Lung (tissue), 12 donors: ENCODE results near the gene LATS2. TPM values are rescaled to one million over a fixed set of nuclear protein-coding genes. Genes with fewer than 3 reads are reported as not detected.

Experiments used
- ATAC-seq: fragments of 200-7000 bp; cut with Tn5 transposase; one replicate; pipeline ENCODE4 v1.9.1; 2020; ENCODE audit warnings: moderate number of reproducible peaks; ENCODE audit not compliant: insufficient read depth, low FRiP score
- DNase-seq, 3 donors: peaks; one replicate each; pipeline ENCODE4 v3.0.0-alpha.2; 2013 to 2017
- H3K27ac ChIP-seq, 2 donors: one replicate each; pipeline ENCODE4 v1.5.1; 2013; ENCODE audit warnings: mild to moderate bottlenecking in 2 of 2, moderate library complexity in 2 of 2, control low read depth in 1 of 2, inconsistent platforms in 1 of 2, low read depth in 1 of 2, low read length in 1 of 2
- H3K27me3 ChIP-seq, 3 donors: one replicate each; pipeline ENCODE4 v1.5.1; 2013; ENCODE audit warnings: low read length in 2 of 3; ENCODE audit not compliant: control insufficient read depth in 3 of 3, insufficient read depth in 3 of 3
- H3K36me3 ChIP-seq, 4 donors: one replicate each; pipeline ENCODE4 v1.5.1; 2013; ENCODE audit warnings: low read length in 4 of 4, mild to moderate bottlenecking in 1 of 4, moderate library complexity in 1 of 4; ENCODE audit not compliant: control insufficient read depth in 4 of 4, insufficient read depth in 4 of 4
- H3K4me1 ChIP-seq, 5 donors: one replicate each; pipeline ENCODE4 v1.5.1; 2013; ENCODE audit warnings: low read length in 5 of 5, mild to moderate bottlenecking in 2 of 5, moderate library complexity in 1 of 5; ENCODE audit not compliant: control insufficient read depth in 5 of 5, insufficient read depth in 5 of 5
- H3K4me3 ChIP-seq: one replicate; pipeline ENCODE4 v1.5.1; 2013; ENCODE audit warnings: mild to moderate bottlenecking, control low read depth, moderate library complexity
- H3K9ac ChIP-seq, 2 donors: one replicate each; pipeline ENCODE4 v1.5.1; 2013; ENCODE audit warnings: low read length in 2 of 2, control low read depth in 1 of 2; ENCODE audit not compliant: insufficient read depth in 1 of 2
- H3K9me3 ChIP-seq, 4 donors: one replicate each; pipeline ENCODE4 v1.5.1; 2013; ENCODE audit warnings: low read length in 3 of 4, mild to moderate bottlenecking in 1 of 4, moderate library complexity in 1 of 4; ENCODE audit not compliant: control insufficient read depth in 4 of 4, insufficient read depth in 3 of 4
- CTCF ChIP-seq: IDR thresholded peaks from 2 replicates; pipeline ENCODE4 v1.5.1; 2012; ENCODE audit warnings: mild to moderate bottlenecking; ENCODE audit errors: control extremely low read depth, extremely low read depth
- WGBS, 2 donors: extraction: QIAGEN DNeasy Blood & Tissue Kit; methylation state at CpG; one replicate each; pipeline ENCODE4 v1.1.7; 2013; 5-methylcytosine and 5-hydroxymethylcytosine counted together
- polyA plus RNA-seq, 2 donors: library from polyadenylated mRNA; stranded (reverse); fragments of 200-250 nt; gene quantifications; one replicate each; pipeline ENCODE4 v1.2.1, GENCODE V29; 2013
- total RNA-seq, 2 donors: library from RNA; depleted of rRNA in 1 of 2; stranded (reverse); fragments of >200 nt in 1 of 2; gene quantifications; one replicate each; pipeline ENCODE4 v1.2.1, GENCODE V29; 2014 to 2021
- donor health status: control.
- donor health status: control.
- donor health status: Bipolar disorder and iron deficiency.
- donor health status: healthy.
- donor health status: DM: yes; HTN: yes; CAD: no.

Gene LATS2
- total and polyA plus RNA-seq, 4 donors, result 7.7 to 37.5 (median 21.3) TPM

- DNase-seq, result no peak
- no peak overlapping the region for H3K4me3 ChIP-seq
- peak overlapping the region; percentile 6 to 67 for H3K27ac ChIP-seq
- H3K9me3 ChIP-seq, result no peaks in the 10 kb centered on the region
- peaks cover 4 to 58% (median 17%) of the 10 kb centered on the region in 5 donors for H3K4me1 ChIP-seq
- no peak for TF ChIP-seq CTCF
- H3K27me3 ChIP-seq, result no peaks in the 10 kb centered on the region
- WGBS, 2 donors, result 55 to 70% methylated on average over 5 of the region's 5 CpGs
- H3K9ac ChIP-seq, result no peak overlapping the region
- no peak for ATAC-seq
- H3K36me3 ChIP-seq, result peaks cover 0 to 2% (median 0%) of the 10 kb centered on the region in 4 donors
Measured at GRCh38 chr13:21012841-21013681, 48.3 kb downstream of the LATS2 start.

GRCh38 chr13:21012211-21012610 is 49.2 kb downstream of the LATS2 start:
- Histone ChIP-seq H3K27me3 (no peaks in the 10 kb centered on the region), H3K9ac (no peak overlapping the region), H3K4me1 (peaks cover 4 to 52% (median 16%) of the 10 kb centered on the region in 5 donors), H3K4me3 (no peak overlapping the region), H3K27ac (no peak overlapping the region), H3K36me3 (peaks cover 0 to 2% (median 0%) of the 10 kb centered on the region in 4 donors), H3K9me3 (no peaks in the 10 kb centered on the region)
- 69 to 76% methylated on average over 5 of the region's 5 CpGs for WGBS, 2 donors
- no peak for TF ChIP-seq CTCF
- ATAC-seq, result no peak
- DNase-seq, result no peak

GRCh38 chr13:21011378-21011777 is 50.0 kb downstream of the LATS2 start:
- peaks cover 9 to 48% (median 16%) of the 10 kb centered on the region in 5 donors for H3K4me1 ChIP-seq
- no peaks in the 10 kb centered on the region for H3K27me3 ChIP-seq
- DNase-seq (no peak), ATAC-seq (no peak)
- no peaks in the 10 kb centered on the region for H3K9me3 ChIP-seq
- H3K27ac ChIP-seq, result no peak overlapping the region
- peaks cover 0 to 2% (median 0%) of the 10 kb centered on the region in 4 donors for H3K36me3 ChIP-seq
- TF ChIP-seq CTCF, result no peak
- no peak overlapping the region for H3K4me3 ChIP-seq
- no peak overlapping the region for H3K9ac ChIP-seq
